SK-N-SH (cell line): Measurements from ENCODE around the gene LPIN1. TPM values are rescaled to one million over a fixed set of nuclear protein-coding genes. Genes with fewer than 3 reads are reported as not detected.

Experiments used
- CTCF ChIA-PET: fragments of 300-600, 350-600 bp; formaldehyde crosslinking; extraction: SDS; loops from one replicate; lab custom pipeline; 2021; lab: Yijun Ruan, JAX
- POLR2A ChIA-PET: fragments of 350-600 bp; sonication (Branson Sonifier 250); formaldehyde crosslinking; extraction: SDS; loops from one replicate; lab custom pipeline; 2020; ENCODE audit warnings: antibody characterized with exemption, inconsistent platforms; lab: Yijun Ruan, JAX
- DNase-seq: peaks from one replicate; pipeline ENCODE4 v3.0.0; 2012
- H2AFZ ChIP-seq: fragments of 200-600 bp; sonication (generic); 2 replicates; pipeline ENCODE4 v1.8.1; 2016; ENCODE audit warnings: antibody characterized with exemption, mild to moderate bottlenecking, low read depth
- H3F3A ChIP-seq: fragments of 200-600 bp; sonication (generic); replicated peaks from 2 replicates; pipeline ENCODE3; 2016; ENCODE audit warnings: antibody characterized with exemption, mild to moderate bottlenecking; ENCODE audit not compliant: insufficient read depth
- H3K27ac ChIP-seq, 2 experiments: fragments of 200-500 bp in 1 of 2; fragments of 200-600 bp in 1 of 2; sonication (Bioruptor generic) in 1 of 2; sonication (generic), shearing (Covaris generic) in 1 of 2; 2 replicates each; pipeline versions ENCODE4 v1.5.1 to v1.6.1; 2014 to 2016; ENCODE audit warnings: low read depth in 2 of 2, inconsistent platforms in 1 of 2, low read length in 1 of 2, mild to moderate bottlenecking in 1 of 2, mixed read lengths in 1 of 2
- H3K27me3 ChIP-seq: fragments of 200-600 bp; sonication (generic), shearing (Covaris generic); 2 replicates; pipeline ENCODE4 v1.6.1; 2016; ENCODE audit warnings: mixed run types; ENCODE audit not compliant: insufficient read depth
- H3K36me3 ChIP-seq, 2 experiments: fragments of 200-500 bp in 1 of 2; fragments of 200-600 bp in 1 of 2; sonication (Bioruptor generic) in 1 of 2; sonication (generic) in 1 of 2; replicated peaks in 1 of 2; 2 replicates each; pipeline versions ENCODE3 to v1.5.1; 2014 to 2016; ENCODE audit warnings: low read length in 1 of 2, mild to moderate bottlenecking in 1 of 2; ENCODE audit not compliant: insufficient read depth in 2 of 2, control insufficient read depth in 1 of 2
- H3K4me1 ChIP-seq, 2 experiments: fragments of 200-500 bp in 1 of 2; fragments of 200-600 bp in 1 of 2; sonication (Bioruptor generic) in 1 of 2; sonication (generic), shearing (Covaris generic) in 1 of 2; 2 replicates each; pipeline versions ENCODE4 v1.5.1 to v1.6.1; 2014 to 2016; ENCODE audit warnings: low read depth in 1 of 2, low read length in 1 of 2, mixed run types in 1 of 2; ENCODE audit not compliant: insufficient read depth in 2 of 2, control insufficient read depth in 1 of 2
- H3K4me2 ChIP-seq: fragments of 200-600 bp; sonication (generic), shearing (Covaris generic); 2 replicates; pipeline ENCODE4 v1.6.1; 2017; ENCODE audit warnings: mixed run types
- H3K4me3 ChIP-seq, 2 experiments: fragments of 200-500 bp in 1 of 2; fragments of 200-600 bp in 1 of 2; sonication (Bioruptor generic) in 1 of 2; sonication (generic), shearing (Covaris generic) in 1 of 2; 2 replicates each; pipeline versions ENCODE4 v1.5.1 to v1.8.1; 2014 to 2016; ENCODE audit warnings: low read depth in 2 of 2, inconsistent platforms in 1 of 2, low read length in 1 of 2, mild to moderate bottlenecking in 1 of 2, mixed read lengths in 1 of 2, moderate library complexity in 1 of 2
- H3K79me2 ChIP-seq: fragments of 200-600 bp; sonication (generic); 2 replicates; pipeline ENCODE4 v1.8.1; 2017; ENCODE audit warnings: mild to moderate bottlenecking; ENCODE audit not compliant: insufficient read depth
- H3K9ac ChIP-seq: fragments of 200-600 bp; sonication (generic); 2 replicates; pipeline ENCODE4 v1.6.1; 2017; ENCODE audit warnings: mixed run types
- H3K9me2 ChIP-seq: fragments of 200-600 bp; sonication (generic); 2 replicates; pipeline ENCODE4 v1.6.1; 2017; ENCODE audit warnings: mixed run types
- H3K9me3 ChIP-seq: fragments of 200-600 bp; sonication (generic); 2 replicates; pipeline ENCODE4 v1.6.1; 2017; ENCODE audit warnings: mixed run types, mild to moderate bottlenecking, moderate library complexity
- H4K20me1 ChIP-seq: fragments of 200-600 bp; sonication (generic); 2 replicates; pipeline ENCODE4 v1.6.1; 2017; ENCODE audit warnings: mild to moderate bottlenecking, mixed run types; ENCODE audit not compliant: insufficient read depth
- ELF1 ChIP-seq: IDR thresholded peaks from 2 replicates; pipeline ENCODE4 v1.4.0; 2012
- EP300 ChIP-seq, 2 experiments: IDR thresholded peaks; 2 replicates each; pipeline versions ENCODE4 v1.4.0 to v1.6.1; 2012; ENCODE audit warnings: borderline replicate concordance in 1 of 2, low read depth in 1 of 2, low read length in 1 of 2
- FOSL2 ChIP-seq: IDR thresholded peaks from 2 replicates; pipeline ENCODE4 v1.4.0; 2012; ENCODE audit warnings: low read depth, mild to moderate bottlenecking, moderate library complexity, borderline replicate concordance
- FOXM1 ChIP-seq: IDR thresholded peaks from 2 replicates; pipeline ENCODE4 v1.4.0; 2012; ENCODE audit warnings: low read depth, mild to moderate bottlenecking
- IRF3 ChIP-seq: fragments of 150-350 bp; IDR thresholded peaks from 2 replicates; pipeline ENCODE4 v1.6.1; 2016; ENCODE audit warnings: mild to moderate bottlenecking, low read depth, low read length
- JUND ChIP-seq: IDR thresholded peaks from 2 replicates; pipeline ENCODE4 v1.4.0; 2012
- MEF2A ChIP-seq: IDR thresholded peaks from 2 replicates; pipeline ENCODE4 v1.4.0; 2012; ENCODE audit warnings: low read depth, borderline replicate concordance
- MXI1 ChIP-seq: IDR thresholded peaks from 2 replicates; pipeline ENCODE4 v1.6.1; 2012; ENCODE audit warnings: mild to moderate bottlenecking, low read depth, low read length, improper control_type of control experiment
- NFIC ChIP-seq: IDR thresholded peaks from 2 replicates; pipeline ENCODE4 v1.4.0; 2012; ENCODE audit warnings: borderline replicate concordance
- NRF1 ChIP-seq: IDR thresholded peaks from 2 replicates; pipeline ENCODE4 v1.6.1; 2012; ENCODE audit warnings: low read depth, mild to moderate bottlenecking, low read length
- PBX3 ChIP-seq: IDR thresholded peaks from 2 replicates; pipeline ENCODE4; 2012
- POLR2AphosphoS5 ChIP-seq: IDR thresholded peaks from 2 replicates; pipeline ENCODE4 v1.6.1; 2012; ENCODE audit warnings: low read depth, low read length
- RFX5 ChIP-seq: IDR thresholded peaks from 2 replicates; pipeline ENCODE4 v1.6.1; 2012; ENCODE audit warnings: mild to moderate bottlenecking, improper control_type of control experiment, low read length
- RXRA ChIP-seq: IDR thresholded peaks from 2 replicates; pipeline ENCODE4 v1.4.0; 2012; ENCODE audit warnings: low read depth, mild to moderate bottlenecking, borderline replicate concordance
- SIN3A ChIP-seq: IDR thresholded peaks from 2 replicates; pipeline ENCODE4 v1.6.1; 2012; ENCODE audit warnings: low read depth, mild to moderate bottlenecking, low read length, moderate library complexity, borderline replicate concordance
- USF2 ChIP-seq: fragments of 150-350 bp; IDR thresholded peaks from 2 replicates; pipeline ENCODE4 v1.6.1; 2017; ENCODE audit warnings: antibody characterized with exemption, low read length, low read depth, borderline replicate concordance
- YY1 ChIP-seq: IDR thresholded peaks from 2 replicates; pipeline ENCODE4 v1.4.0; 2012; ENCODE audit warnings: low read depth, mild to moderate bottlenecking
- ZBTB33 ChIP-seq: IDR thresholded peaks from 2 replicates; pipeline ENCODE4 v1.4.0; 2012; ENCODE audit warnings: low read depth, borderline replicate concordance
- WGBS: methylation state at CpG from one replicate; pipeline ENCODE4 v1.1.6; 2017; ENCODE audit warnings: low lambda C conversion rate; 5-methylcytosine and 5-hydroxymethylcytosine counted together
- polyA plus RNA-seq, 3 experiments: library from polyadenylated mRNA; depleted of rRNA; stranded (reverse); fragments of >200 nt; gene quantifications; 2 replicates each; pipeline ENCODE4 v1.2.3, GENCODE V29; 2012

Gene LPIN1
- polyA plus RNA-seq, 1 of the 3 experiments (the other 2 are of a cell fraction) = 22.1 TPM

DNA sequence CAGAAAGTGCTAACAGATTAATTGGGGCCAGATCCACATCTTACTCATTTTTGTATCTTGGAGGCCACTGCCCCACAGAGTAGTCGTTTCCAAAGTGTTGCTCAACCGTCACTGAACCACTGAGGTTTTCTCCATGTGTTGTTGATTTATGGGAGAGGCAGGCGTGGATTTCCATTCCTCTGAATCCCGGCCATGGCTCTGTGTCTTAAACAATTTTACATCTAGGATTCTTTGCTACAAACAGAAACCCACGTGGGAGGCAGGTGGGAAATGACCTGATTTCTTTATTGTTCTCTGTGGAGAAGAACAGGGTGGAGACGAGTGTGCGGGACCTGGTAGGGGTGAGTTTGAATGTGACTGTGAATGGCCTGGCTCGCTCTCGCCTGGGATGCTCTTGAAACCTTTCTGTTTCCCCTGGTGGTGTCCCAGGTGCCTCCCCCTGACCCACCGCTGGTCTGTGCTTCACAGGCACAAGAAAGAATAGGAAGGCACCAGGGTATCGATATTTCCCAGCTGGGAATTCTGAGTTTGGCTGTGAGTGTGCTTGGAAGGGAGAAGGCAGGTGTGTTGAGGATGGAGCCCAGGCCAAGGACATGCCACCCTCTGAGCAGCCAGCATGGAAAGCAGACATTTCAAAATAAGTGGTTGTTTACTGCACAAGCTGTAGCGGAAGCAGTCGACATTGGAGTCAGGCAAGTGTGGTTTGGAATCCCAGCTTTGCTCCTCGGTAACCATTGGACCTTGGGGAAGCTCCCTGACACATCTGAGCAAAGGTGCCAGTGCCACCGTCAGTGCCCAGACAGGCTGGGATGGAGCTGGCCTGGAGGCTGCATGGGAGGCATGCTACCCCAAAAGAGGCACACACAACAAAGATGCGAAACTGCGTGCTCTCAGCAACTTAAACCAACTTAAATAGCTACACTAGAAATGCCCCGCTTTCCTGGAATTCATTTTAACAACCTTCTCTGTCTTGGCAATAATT lies 50.0 kb downstream of the LPIN1 start:
- no peak overlapping the region for H3K9ac ChIP-seq
- H3K9me3 ChIP-seq = no peaks in the 10 kb centered on the region
- H3K27ac ChIP-seq = no peak overlapping the region
- no peak overlapping the region for H2AFZ ChIP-seq
- H4K20me1 ChIP-seq = no peaks in the 10 kb centered on the region
- POLR2A ChIA-PET = no interaction called here
- no peak overlapping the region for H3K4me3 ChIP-seq
- H3K27me3 ChIP-seq = no peaks in the 10 kb centered on the region
- peaks cover 38 to 81% of the 10 kb centered on the region in 2 experiments for H3K36me3 ChIP-seq
- CTCF ChIA-PET = interaction anchor here (1.0 to 1.4 kb wide), 3 partner anchors 11 to 49 kb away, joined by 3 to 11 read pairs (median 4); no protein-coding TSS in a partner anchor
- no peaks in the 10 kb centered on the region for H3K9me2 ChIP-seq
- TF ChIP-seq YY1 = no peak
- no peak for TF ChIP-seq PBX3
- TF ChIP-seq FOXM1 = no peak
- TF ChIP-seq MEF2A = no peak
- no peak for TF ChIP-seq USF2
- TF ChIP-seq IRF3 = no peak
- TF ChIP-seq ELF1 = no peak
- no peak for TF ChIP-seq MXI1
- TF ChIP-seq POLR2AphosphoS5 = no peak
- TF ChIP-seq JUND = no peak
- no peak for TF ChIP-seq SIN3A
- H3K4me2 ChIP-seq = no peak overlapping the region
- DNase-seq = no peak
- H3K4me1 ChIP-seq = peaks cover 0 to 6% of the 10 kb centered on the region in 2 experiments; a peak in 1 of 4 replicates
- H3F3A ChIP-seq = no peaks in the 10 kb centered on the region
- H3K79me2 ChIP-seq = no peaks in the 10 kb centered on the region
- 92% methylated on average over 17 of the region's 18 CpGs for WGBS

DNA sequence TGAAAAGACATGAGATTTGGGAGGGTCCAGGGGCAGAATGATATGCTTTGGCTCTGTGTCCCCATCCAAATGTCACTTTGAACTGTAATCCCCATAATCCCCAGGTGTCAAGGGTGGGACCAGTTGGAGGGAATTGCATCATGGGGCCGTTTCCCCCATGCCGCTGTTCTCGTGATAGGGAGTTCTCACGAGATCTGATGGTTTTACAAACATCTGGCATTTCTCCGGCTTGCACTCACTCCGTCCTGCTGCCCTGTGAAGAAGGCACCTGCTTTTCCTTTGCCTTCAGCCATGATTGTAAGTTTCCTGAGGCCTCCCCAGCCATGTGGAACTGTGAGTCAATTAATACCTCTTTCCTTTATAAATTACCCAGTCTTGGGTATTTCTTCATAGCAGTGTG lies 51.4 kb downstream of the LPIN1 start:
- H3K9me3 ChIP-seq = no peaks in the 10 kb centered on the region
- ChIA-PET CTCF (interaction anchor here (1.3 to 5.6 kb wide), 2 partner anchors 13 to 48 kb away, joined by 3 to 48 read pairs; no protein-coding TSS in a partner anchor), POLR2A (no interaction called here)
- no peak overlapping the region for H3K9ac ChIP-seq
- H3K27me3 ChIP-seq = no peaks in the 10 kb centered on the region
- H3K79me2 ChIP-seq = no peaks in the 10 kb centered on the region
- H3K36me3 ChIP-seq = peaks cover 29 to 77% of the 10 kb centered on the region in 2 experiments
- no peak for DNase-seq
- WGBS = 96% methylated on average over 6 of the region's 6 CpGs
- H3K9me2 ChIP-seq = no peaks in the 10 kb centered on the region
- H3K4me2 ChIP-seq = no peak overlapping the region
- H4K20me1 ChIP-seq = no peaks in the 10 kb centered on the region
- peaks cover 5 to 6% of the 10 kb centered on the region in 2 experiments; a peak in 1 of 4 replicates for H3K4me1 ChIP-seq
- no peak overlapping the region for H3K4me3 ChIP-seq
- no peak overlapping the region for H3K27ac ChIP-seq
- no peak overlapping the region for H2AFZ ChIP-seq
- no peaks in the 10 kb centered on the region for H3F3A ChIP-seq
- TF ChIP-seq PBX3 (no peak), EP300 (IDR thresholded peaks at IDR 0.05; ENCODE audit: borderline replicate concordance in 1 of 2, low read depth in 1 of 2, low read length in 1 of 2) (no peak), IRF3 (no peak), RFX5 (no peak), SIN3A (no peak), ELF1 (no peak), NFIC (no peak), FOSL2 (no peak), ZBTB33 (no peak), NRF1 (no peak), RXRA (no peak), MEF2A (no peak)
